HCT116 (cell line): Measurements from ENCODE around the gene METTL25B. TPM values are rescaled to one million over a fixed set of nuclear protein-coding genes. Genes with fewer than 3 reads are reported as not detected.

Source experiments
- ATAC-seq: fragments of 200-7000 bp; cut with Tn5 transposase; 2 replicates; pipeline ENCODE4 v1.9.1; 2020; ENCODE audit warnings: mild to moderate bottlenecking, moderate library complexity
- BruUV-seq: library from RNA; stranded (reverse); fragments of 400-500 nt; replicated peaks from 2 replicates; lab custom pipeline; 2021; lab: Mats Ljungman, UMichigan
- CTCF ChIA-PET: fragments of 300-600 bp; sonication (Branson Sonifier 250); formaldehyde crosslinking; loops from one replicate; lab custom pipeline; 2021; ENCODE audit warnings: antibody characterized with exemption; lab: Charles Lee
- POLR2A ChIA-PET: fragments of 300-600, 350-600 bp; sonication (Branson Sonifier 250); formaldehyde crosslinking; loops from one replicate; lab custom pipeline; 2021; ENCODE audit warnings: antibody characterized with exemption; lab: Charles Lee
- RAD21 ChIA-PET, 2 experiments: fragments of 300-600 bp; sonication (Branson Sonifier 250); formaldehyde crosslinking; loops; one replicate each; lab custom pipeline; 2023; ENCODE audit warnings: low total read pairs in 2 of 2; ENCODE audit not compliant: uncharacterized antibody in 2 of 2, unreplicated experiment in 2 of 2, low non-redundant PET in 1 of 2; lab: Charles Lee
- DNase-seq: peaks from one replicate; pipeline ENCODE4 v3.0.0-alpha.2; 2010; ENCODE audit warnings: low read depth, low spot score
- H2AFZ ChIP-seq: fragments of 200-600 bp; shearing (Covaris generic), sonication (generic); 2 replicates; pipeline ENCODE4 v1.6.1; 2017; ENCODE audit warnings: low read depth, mixed run types, mixed read lengths, antibody characterized with exemption, low read length; ENCODE audit not compliant: poor library complexity, severe bottlenecking
- H3K27ac ChIP-seq: 2 replicates; pipeline ENCODE4 v1.5.1; 2012; ENCODE audit warnings: low read depth, low read length
- H3K27me3 ChIP-seq: fragments of 200-600 bp; sonication (generic); 2 replicates; pipeline ENCODE4 v1.6.1; 2016; ENCODE audit warnings: mixed run types, low read length, mixed read lengths; ENCODE audit not compliant: insufficient read depth
- H3K36me3 ChIP-seq, 2 experiments: fragments of 200-500 bp in 1 of 2; fragments of 200-600 bp in 1 of 2; sonication (Bioruptor generic) in 1 of 2; sonication (generic) in 1 of 2; 2 replicates each; pipeline versions ENCODE4 v1.5.1 to v1.6.1; 2014 to 2016; ENCODE audit warnings: low read length in 2 of 2, inconsistent platforms in 1 of 2, mixed read lengths in 1 of 2, mixed run types in 1 of 2; ENCODE audit not compliant: insufficient read depth in 2 of 2, control insufficient read depth in 1 of 2
- H3K4me1 ChIP-seq, 2 experiments: fragments of 200-600 bp in 1 of 2; sonication (generic) in 1 of 2; 2 replicates each; pipeline versions ENCODE4 v1.5.1 to v1.6.1; 2012 to 2017; ENCODE audit warnings: low read length in 2 of 2, inconsistent platforms in 1 of 2, mild to moderate bottlenecking in 1 of 2, mixed read lengths in 1 of 2, mixed run types in 1 of 2, moderate library complexity in 1 of 2; ENCODE audit not compliant: insufficient read depth in 2 of 2, control insufficient read depth in 1 of 2
- H3K4me2 ChIP-seq: fragments of 200-600 bp; sonication (generic); 2 replicates; pipeline ENCODE4 v1.6.1; 2017; ENCODE audit warnings: mixed run types, low read length, mixed read lengths
- H3K4me3 ChIP-seq, 2 experiments: fragments of 200-600 bp in 1 of 2; sonication (generic) in 1 of 2; replicated peaks in 1 of 2; 2 replicates each; pipeline ENCODE4 v1.5.1; 2011 to 2016; ENCODE audit warnings: low read length in 2 of 2, control low read depth in 1 of 2, low read depth in 1 of 2, mild to moderate bottlenecking in 1 of 2, mixed read lengths in 1 of 2, mixed run types in 1 of 2
- H3K79me2 ChIP-seq: fragments of 200-600 bp; sonication (generic); 2 replicates; pipeline ENCODE4 v1.6.1; 2017; ENCODE audit warnings: mild to moderate bottlenecking, mixed run types, low read length, moderate library complexity, mixed read lengths; ENCODE audit not compliant: insufficient read depth
- H3K9ac ChIP-seq: fragments of 200-600 bp; sonication (generic); 2 replicates; pipeline ENCODE4 v1.6.1; 2016; ENCODE audit warnings: low read length, mixed read lengths
- H3K9me2 ChIP-seq: fragments of 200-600 bp; sonication (generic), shearing (Covaris generic); 2 replicates; pipeline ENCODE4 v1.6.1; 2017; ENCODE audit warnings: mixed run types, mild to moderate bottlenecking, moderate library complexity; ENCODE audit not compliant: insufficient read depth
- H3K9me3 ChIP-seq, 2 experiments: fragments of 200-500 bp in 1 of 2; fragments of 200-600 bp in 1 of 2; sonication (Bioruptor generic) in 1 of 2; sonication (generic) in 1 of 2; 2 replicates each; pipeline ENCODE4 v1.6.1; 2014 to 2017; ENCODE audit warnings: low read length in 2 of 2, mixed read lengths in 2 of 2, inconsistent platforms in 1 of 2, low read depth in 1 of 2, mild to moderate bottlenecking in 1 of 2, mixed run types in 1 of 2, moderate library complexity in 1 of 2; ENCODE audit not compliant: control insufficient read depth in 1 of 2, insufficient read depth in 1 of 2
- H4K20me1 ChIP-seq: fragments of 200-600 bp; sonication (generic), shearing (Covaris generic); 2 replicates; pipeline ENCODE4 v1.6.1; 2017; ENCODE audit warnings: mixed run types, mild to moderate bottlenecking, moderate library complexity; ENCODE audit not compliant: insufficient read depth
- CBX3 ChIP-seq: IDR thresholded peaks from 2 replicates; pipeline ENCODE4 v1.6.1; 2012; ENCODE audit warnings: low read depth
- EGR1 ChIP-seq: IDR thresholded peaks from 2 replicates; pipeline ENCODE4 v1.6.1; 2012; ENCODE audit warnings: low read depth
- EZH2 ChIP-seq: fragments of 200-600 bp; sonication (generic); IDR thresholded peaks from 2 replicates; pipeline ENCODE4 v1.6.1; 2017; ENCODE audit warnings: antibody characterized with exemption, mixed run types
- EZH2phosphoT487 ChIP-seq: fragments of 200-600 bp; IDR thresholded peaks from 2 replicates; pipeline ENCODE4 v1.6.1; 2018; ENCODE audit warnings: antibody characterized with exemption, borderline replicate concordance
- POLR2A ChIP-seq: IDR thresholded peaks from 2 replicates; pipeline ENCODE4 v1.7.0; 2011; ENCODE audit warnings: borderline replicate concordance; ENCODE audit not compliant: insufficient read depth, insufficient read length; ENCODE audit errors: extremely low read depth
- RAD21 ChIP-seq: IDR thresholded peaks from 2 replicates; pipeline ENCODE4 v1.6.1; 2012; ENCODE audit warnings: low read depth, mild to moderate bottlenecking
- ZFX ChIP-seq: fragments of 450-650 bp; IDR thresholded peaks from 2 replicates; pipeline ENCODE4 v1.6.1; 2017
- ZNF274 ChIP-seq: fragments of 200-500 bp; sonication (Bioruptor generic); IDR thresholded peaks from 2 replicates; pipeline ENCODE4 v1.6.1; 2014; ENCODE audit warnings: mild to moderate bottlenecking, low read depth, low read length, inconsistent platforms
- intact Hi-C: fragments of 100-400 bp; cut with micrococcal nuclease; formaldehyde crosslinking; loops from 2 replicates; pipeline ENCODE4 v1.10.0; 2022
- total RNA-seq: library from RNA; stranded (reverse); gene quantifications from one replicate; pipeline ENCODE4 v1.2.1, GENCODE V29; 2021; ENCODE audit not compliant: unreplicated experiment
- TF ChIP-seq, protein P1 (sequence below): IDR thresholded peaks from 2 replicates; pipeline ENCODE4 v1.6.1; 2012
- TF ChIP-seq, protein P2 (sequence below): IDR thresholded peaks from 2 replicates; pipeline ENCODE4 v1.6.1; 2012
- TF ChIP-seq, protein P3 (sequence below): IDR thresholded peaks from 2 replicates; pipeline ENCODE4 v1.6.1; 2011; ENCODE audit warnings: mild to moderate bottlenecking, low read length, moderate library complexity; ENCODE audit not compliant: insufficient replicate concordance; ENCODE audit errors: extremely low read depth
- TF ChIP-seq, protein P4 (sequence below): IDR thresholded peaks from 2 replicates; pipeline ENCODE4 v1.6.1; 2012; ENCODE audit warnings: low read depth

The METTL25B gene
- total RNA-seq, 1 experiment from 2014 or later = 36.5 TPM

DNA sequence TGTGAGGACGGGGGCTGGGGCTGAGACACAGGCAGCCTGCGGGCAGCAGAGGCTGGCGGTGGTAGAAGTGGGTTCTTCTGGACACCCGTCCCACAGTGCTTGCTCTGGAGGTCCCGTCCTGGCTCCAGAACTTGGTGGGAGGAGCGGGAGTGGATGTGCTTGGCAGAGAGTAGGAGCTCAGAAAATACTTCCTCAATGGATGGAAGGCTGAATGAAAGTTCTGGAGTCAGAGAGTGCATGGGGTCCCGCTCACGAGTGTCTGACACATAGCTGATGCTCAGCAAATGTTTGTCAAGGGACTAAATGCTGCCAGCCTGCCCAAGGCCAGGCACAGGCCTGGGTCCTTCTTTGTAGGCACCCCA lies 37.6 kb upstream of the METTL25B start (continued):
- TF ChIP-seq, protein P1, sequence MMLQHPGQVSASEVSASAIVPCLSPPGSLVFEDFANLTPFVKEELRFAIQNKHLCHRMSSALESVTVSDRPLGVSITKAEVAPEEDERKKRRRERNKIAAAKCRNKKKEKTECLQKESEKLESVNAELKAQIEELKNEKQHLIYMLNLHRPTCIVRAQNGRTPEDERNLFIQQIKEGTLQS = no peak
- TF ChIP-seq, protein P2, sequence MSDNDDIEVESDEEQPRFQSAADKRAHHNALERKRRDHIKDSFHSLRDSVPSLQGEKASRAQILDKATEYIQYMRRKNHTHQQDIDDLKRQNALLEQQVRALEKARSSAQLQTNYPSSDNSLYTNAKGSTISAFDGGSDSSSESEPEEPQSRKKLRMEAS = no peak
- TF ChIP-seq RAD21 = no peak
- no peak for TF ChIP-seq EZH2
- no peak for TF ChIP-seq ZNF274
- no peak for TF ChIP-seq EZH2phosphoT487

DNA sequence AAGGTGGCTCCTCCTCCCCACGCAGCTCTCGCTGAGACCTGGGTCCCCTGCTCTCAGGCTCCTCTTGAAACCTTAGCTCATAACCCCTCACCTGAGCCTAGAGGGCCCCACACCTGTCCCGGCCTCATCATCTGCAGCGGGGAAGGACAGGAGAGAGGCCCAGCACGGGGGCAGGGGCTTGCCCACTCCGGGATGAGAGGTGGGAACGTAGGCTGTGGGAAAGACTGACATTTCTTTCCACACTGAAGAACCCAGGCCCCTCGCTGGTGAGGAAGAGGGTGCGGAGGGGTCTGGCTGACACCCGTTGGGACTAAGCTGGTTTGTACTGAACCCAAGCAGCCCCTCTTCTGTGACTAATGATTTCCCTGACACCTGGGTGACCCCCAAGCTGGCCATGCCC lies 37.1 kb upstream of the METTL25B start:
- Histone ChIP-seq H3K4me3 (no peak overlapping the region), H3K4me1 (peaks cover 62 to 76% of the 10 kb centered on the region in 2 experiments), H3K36me3 (no peaks in the 10 kb centered on the region), H3K79me2 (no peaks in the 10 kb centered on the region), H4K20me1 (no peaks in the 10 kb centered on the region), H3K9me3 (no peaks in the 10 kb centered on the region), H3K9ac (peak overlapping the region; percentile 39), H3K4me2 (peak overlapping the region; percentile 84), H3K27ac (peak overlapping the region; percentile 72), H2AFZ (peak overlapping the region; percentile 35), H3K27me3 (no peaks in the 10 kb centered on the region), H3K9me2 (no peaks in the 10 kb centered on the region)
- no TSS peak for BruUV-seq
- no peak for DNase-seq
- CTCF ChIA-PET = interaction anchor here (1.6 to 10.0 kb wide), 5 partner anchors 17 to 237 kb away, joined by 4 to 508 read pairs (median 104); partner anchors contain the start of genes CRABP2, INSRR, ISG20L2 and METTL25B
- no peak for TF ChIP-seq POLR2A
- no peak for TF ChIP-seq ZFX
- TF ChIP-seq, protein P3, sequence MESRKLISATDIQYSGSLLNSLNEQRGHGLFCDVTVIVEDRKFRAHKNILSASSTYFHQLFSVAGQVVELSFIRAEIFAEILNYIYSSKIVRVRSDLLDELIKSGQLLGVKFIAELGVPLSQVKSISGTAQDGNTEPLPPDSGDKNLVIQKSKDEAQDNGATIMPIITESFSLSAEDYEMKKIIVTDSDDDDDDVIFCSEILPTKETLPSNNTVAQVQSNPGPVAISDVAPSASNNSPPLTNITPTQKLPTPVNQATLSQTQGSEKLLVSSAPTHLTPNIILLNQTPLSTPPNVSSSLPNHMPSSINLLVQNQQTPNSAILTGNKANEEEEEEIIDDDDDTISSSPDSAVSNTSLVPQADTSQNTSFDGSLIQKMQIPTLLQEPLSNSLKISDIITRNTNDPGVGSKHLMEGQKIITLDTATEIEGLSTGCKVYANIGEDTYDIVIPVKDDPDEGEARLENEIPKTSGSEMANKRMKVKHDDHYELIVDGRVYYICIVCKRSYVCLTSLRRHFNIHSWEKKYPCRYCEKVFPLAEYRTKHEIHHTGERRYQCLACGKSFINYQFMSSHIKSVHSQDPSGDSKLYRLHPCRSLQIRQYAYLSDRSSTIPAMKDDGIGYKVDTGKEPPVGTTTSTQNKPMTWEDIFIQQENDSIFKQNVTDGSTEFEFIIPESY = no peak
- no peak for TF ChIP-seq EGR1
- TF ChIP-seq EZH2 = no peak
- TF ChIP-seq ZNF274 = no peak
- TF ChIP-seq EZH2phosphoT487 = no peak
- TF ChIP-seq RAD21 = no peak
- TF ChIP-seq CBX3 = no peak
- TF ChIP-seq, protein P1 = no peak
- TF ChIP-seq, protein P4, sequence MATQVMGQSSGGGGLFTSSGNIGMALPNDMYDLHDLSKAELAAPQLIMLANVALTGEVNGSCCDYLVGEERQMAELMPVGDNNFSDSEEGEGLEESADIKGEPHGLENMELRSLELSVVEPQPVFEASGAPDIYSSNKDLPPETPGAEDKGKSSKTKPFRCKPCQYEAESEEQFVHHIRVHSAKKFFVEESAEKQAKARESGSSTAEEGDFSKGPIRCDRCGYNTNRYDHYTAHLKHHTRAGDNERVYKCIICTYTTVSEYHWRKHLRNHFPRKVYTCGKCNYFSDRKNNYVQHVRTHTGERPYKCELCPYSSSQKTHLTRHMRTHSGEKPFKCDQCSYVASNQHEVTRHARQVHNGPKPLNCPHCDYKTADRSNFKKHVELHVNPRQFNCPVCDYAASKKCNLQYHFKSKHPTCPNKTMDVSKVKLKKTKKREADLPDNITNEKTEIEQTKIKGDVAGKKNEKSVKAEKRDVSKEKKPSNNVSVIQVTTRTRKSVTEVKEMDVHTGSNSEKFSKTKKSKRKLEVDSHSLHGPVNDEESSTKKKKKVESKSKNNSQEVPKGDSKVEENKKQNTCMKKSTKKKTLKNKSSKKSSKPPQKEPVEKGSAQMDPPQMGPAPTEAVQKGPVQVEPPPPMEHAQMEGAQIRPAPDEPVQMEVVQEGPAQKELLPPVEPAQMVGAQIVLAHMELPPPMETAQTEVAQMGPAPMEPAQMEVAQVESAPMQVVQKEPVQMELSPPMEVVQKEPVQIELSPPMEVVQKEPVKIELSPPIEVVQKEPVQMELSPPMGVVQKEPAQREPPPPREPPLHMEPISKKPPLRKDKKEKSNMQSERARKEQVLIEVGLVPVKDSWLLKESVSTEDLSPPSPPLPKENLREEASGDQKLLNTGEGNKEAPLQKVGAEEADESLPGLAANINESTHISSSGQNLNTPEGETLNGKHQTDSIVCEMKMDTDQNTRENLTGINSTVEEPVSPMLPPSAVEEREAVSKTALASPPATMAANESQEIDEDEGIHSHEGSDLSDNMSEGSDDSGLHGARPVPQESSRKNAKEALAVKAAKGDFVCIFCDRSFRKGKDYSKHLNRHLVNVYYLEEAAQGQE = no peak
- intact Hi-C loops = no loop called here
- POLR2A ChIA-PET = interaction anchor here (0.6 to 5.0 kb wide), 6 partner anchors 13 to 36 kb away, joined by 3 to 87 read pairs (median 10); partner anchors contain the start of genes CRABP2, ISG20L2, METTL25B and NES
- RAD21 ChIA-PET = interaction anchor here (1.8 to 4.0 kb wide), 5 partner anchors 15 to 169 kb away, joined by 9 to 67 read pairs (median 45); partner anchors contain the start of genes CRABP2 (in 2 of the 2) and NTRK1 (in 1 of the 2)
- ATAC-seq = no peak
